ENCODE results near the gene PLCH1. TPM values are rescaled to one million over a fixed set of nuclear protein-coding genes. Genes with fewer than 3 reads are reported as not detected.

The PLCH1 gene
- total and polyA plus RNA-seq, 2 experiments from 2014 or later: 2.6 to 5.8 TPM

- TF ChIP-seq EZH2phosphoT487 (IDR thresholded peaks at IDR 0.05; ENCODE audit: low read depth, severe bottlenecking, unreplicated experiment) (no peak), CTCF (IDR thresholded peaks at IDR 0.05; ENCODE audit: poor library complexity) (no peak), EZH2 (IDR thresholded peaks at IDR 0.05; ENCODE audit: borderline replicate concordance) (no peak)
- H3K27me3 ChIP-seq: no peaks in the 10 kb centered on the region
- H3K4me3 ChIP-seq: no peak overlapping the region
- 100% methylated on average over 1 of the region's 1 CpG for WGBS (ENCODE audit: low lambda C conversion rate, missing lambda C conversion rate)
- no peaks in the 10 kb centered on the region for H3K36me3 ChIP-seq (replicated peaks; ENCODE audit: insufficient read depth, low read depth)
- DNase-seq (ENCODE audit: low spot score): no peak
- H3K4me2 ChIP-seq: no peak overlapping the region
- H3K9me2 ChIP-seq (replicated peaks; ENCODE audit: insufficient read depth): no peaks in the 10 kb centered on the region
- H2AFZ ChIP-seq: no peak overlapping the region
- no peaks in the 10 kb centered on the region for H3K4me1 ChIP-seq (ENCODE audit: insufficient read depth)
- H3K27ac ChIP-seq: no peak overlapping the region
- H3K79me2 ChIP-seq: no peaks in the 10 kb centered on the region
- H3K9me3 ChIP-seq (ENCODE audit: low read depth): no peaks in the 10 kb centered on the region
- H4K20me1 ChIP-seq (ENCODE audit: insufficient read depth, poor library complexity, severe bottlenecking): no peaks in the 10 kb centered on the region
These were observed 417.4 kb downstream of the PLCH1 start for GRCh38 chr3:155327430-155327829.

- Histone ChIP-seq H3K79me2 (no peaks in the 10 kb centered on the region), H3K4me1 (ENCODE audit: insufficient read depth) (no peaks in the 10 kb centered on the region), H3K27ac (no peak overlapping the region), H3K27me3 (no peaks in the 10 kb centered on the region), H4K20me1 (ENCODE audit: insufficient read depth, poor library complexity, severe bottlenecking) (no peaks in the 10 kb centered on the region), H2AFZ (no peak overlapping the region), H3K9me3 (ENCODE audit: low read depth) (no peaks in the 10 kb centered on the region), H3K36me3 (replicated peaks; ENCODE audit: insufficient read depth, low read depth) (no peaks in the 10 kb centered on the region), H3K9me2 (replicated peaks; ENCODE audit: insufficient read depth) (no peaks in the 10 kb centered on the region), H3K4me3 (no peak overlapping the region), H3K4me2 (no peak overlapping the region)
- TF ChIP-seq EZH2 (IDR thresholded peaks at IDR 0.05; ENCODE audit: borderline replicate concordance): no peak
- no peak for TF ChIP-seq EZH2phosphoT487 (IDR thresholded peaks at IDR 0.05; ENCODE audit: low read depth, severe bottlenecking, unreplicated experiment)
- no peak for TF ChIP-seq CTCF (IDR thresholded peaks at IDR 0.05; ENCODE audit: poor library complexity)
- WGBS (ENCODE audit: low lambda C conversion rate, missing lambda C conversion rate): 95% methylated on average over 4 of the region's 4 CpGs
- no peak for DNase-seq (ENCODE audit: low spot score)
These were observed 418.0 kb downstream of the PLCH1 start for GRCh38 chr3:155326901-155327300.

GRCh38 chr3:155326244-155326643 lies 418.6 kb downstream of the PLCH1 start:
- no peak overlapping the region for H3K27ac ChIP-seq
- H3K4me2 ChIP-seq: no peak overlapping the region
- 94% methylated on average over 5 of the region's 5 CpGs for WGBS (ENCODE audit: low lambda C conversion rate, missing lambda C conversion rate)

More at GRCh38 chr3:155326244-155326643, 418.6 kb downstream of the PLCH1 start:
- H2AFZ ChIP-seq: no peak overlapping the region
- no peaks in the 10 kb centered on the region for H3K9me2 ChIP-seq (replicated peaks; ENCODE audit: insufficient read depth)
- no peak for DNase-seq (ENCODE audit: low spot score)
- no peaks in the 10 kb centered on the region for H3K36me3 ChIP-seq (replicated peaks; ENCODE audit: insufficient read depth, low read depth)
- H3K79me2 ChIP-seq: no peaks in the 10 kb centered on the region
- no peaks in the 10 kb centered on the region for H3K4me1 ChIP-seq (ENCODE audit: insufficient read depth)
- TF ChIP-seq CTCF (IDR thresholded peaks at IDR 0.05; ENCODE audit: poor library complexity) (no peak), EZH2phosphoT487 (IDR thresholded peaks at IDR 0.05; ENCODE audit: low read depth, severe bottlenecking, unreplicated experiment) (no peak), EZH2 (IDR thresholded peaks at IDR 0.05; ENCODE audit: borderline replicate concordance) (no peak)
- H3K27me3 ChIP-seq: no peaks in the 10 kb centered on the region
- no peaks in the 10 kb centered on the region for H3K9me3 ChIP-seq (ENCODE audit: low read depth)
- H3K4me3 ChIP-seq: no peak overlapping the region
- H4K20me1 ChIP-seq (ENCODE audit: insufficient read depth, poor library complexity, severe bottlenecking): no peaks in the 10 kb centered on the region

Small RNAs within 50 kb of the gene (small RNA-seq; reads per million reads assigned to genes)
- gene AC108729.3 (not detected), gene RN7SL715P (not detected)

Other genes starting within 250 kb of the PLCH1 start
- 9.4 and 9.6 TPM in 2 replicates for gene C3orf33, start 61.2 kb upstream of the PLCH1 start, total RNA-seq
- gene C3orf33, start 61.2 kb upstream of the PLCH1 start, polyA plus RNA-seq: 4.9 and 6.4 TPM in 2 replicates
- 46.5 and 48.6 TPM in 2 replicates for gene SLC33A1, start 109.4 kb upstream of the PLCH1 start, total RNA-seq
- 17.8 and 20.0 TPM in 2 replicates for gene SLC33A1, start 109.4 kb upstream of the PLCH1 start, polyA plus RNA-seq
- gene GMPS, start 125.6 kb upstream of the PLCH1 start, total RNA-seq: 51.5 and 55.1 TPM in 2 replicates
- 37.2 and 41.5 TPM in 2 replicates for gene GMPS, start 125.6 kb upstream of the PLCH1 start, polyA plus RNA-seq

Measured in hepatocyte (in vitro differentiated cells).